AG09319 (cell line): ENCODE data around the gene ADAM23.

ENCODE experiments used
- DNase-seq: peaks from one replicate; pipeline ENCODE4 v3.0.0-alpha.2; 2010; ENCODE audit warnings: low read depth; ENCODE audit errors: extremely low read depth
- CTCF ChIP-seq: IDR thresholded peaks from 2 replicates; pipeline ENCODE4 v1.5.1; 2011; ENCODE audit warnings: low read depth, mild to moderate bottlenecking, inconsistent platforms, low read length, moderate library complexity

Gene ADAM23

GRCh38 chr2:206657087-206657486 lies 213.8 kb downstream of the ADAM23 start:
- DNase-seq = no peak
- no peak for TF ChIP-seq CTCF

- TF ChIP-seq CTCF = no peak
- no peak for DNase-seq
These were observed 221.9 kb downstream of the ADAM23 start for GRCh38 chr2:206665251-206665650.
